Measurements from ENCODE around the gene NELL2.
"Not testable (repeated sequence)": the region's sequence is repeated elsewhere in the genome, so short reads cannot be mapped to it uniquely, and the experiment has no call there.

The NELL2 gene

DNA sequence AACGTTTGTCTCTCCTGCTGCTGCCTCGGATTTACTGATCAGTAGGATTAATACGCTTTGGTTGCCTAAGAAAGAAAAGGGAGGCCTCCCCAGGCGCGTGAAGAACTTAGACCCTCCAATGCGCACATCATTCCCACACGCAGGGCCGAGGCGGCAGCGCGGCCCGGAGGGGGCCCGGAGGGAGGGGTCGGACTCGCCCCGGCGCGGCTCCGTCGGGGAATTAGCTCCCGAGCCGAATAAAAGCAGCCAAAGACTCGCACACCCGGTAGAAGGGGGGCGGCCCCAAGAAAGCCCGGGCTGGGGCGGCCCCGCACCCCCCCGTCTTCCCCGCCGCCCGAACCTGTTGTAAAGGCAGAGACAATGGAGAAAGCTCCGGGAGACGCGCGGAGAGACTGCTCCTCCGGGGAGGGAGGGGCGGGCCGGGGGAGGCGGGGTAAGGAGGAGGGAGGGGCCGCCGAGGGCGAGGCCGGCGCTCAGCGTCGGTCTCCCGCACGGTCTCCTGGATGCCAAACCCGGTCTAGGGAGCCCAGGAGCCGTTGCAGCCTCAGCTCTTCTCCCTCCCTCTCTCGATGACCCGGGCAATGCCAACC lies at the start of gene NELL2:
Gene NELL2, minus strand, starts transcription at position 362 of the 590 bp plus-strand sequence. CDS start 446 bp downstream, outside the sequence.
- DNase-seq: peak; percentile 71

DNA sequence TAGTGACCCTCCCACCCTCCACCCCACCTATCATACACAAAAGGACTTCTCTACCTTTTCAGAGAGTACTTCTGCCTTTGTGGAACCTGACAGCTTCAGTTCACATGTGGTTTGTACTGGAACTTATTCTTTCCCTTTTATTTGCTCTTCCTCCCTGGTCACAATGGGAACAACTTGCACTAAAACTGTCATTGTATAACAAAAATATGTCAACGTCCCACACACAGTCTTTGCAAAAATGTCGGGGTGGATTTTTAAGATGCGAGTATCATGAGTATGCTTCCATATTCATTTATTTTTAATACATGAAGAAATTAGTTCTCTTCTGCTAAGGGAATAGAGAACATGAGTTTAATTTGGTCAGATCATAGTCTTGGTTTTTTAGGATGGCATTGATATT lies 45.6 kb upstream of the NELL2 start:
- DNase-seq: no peak

DNA sequence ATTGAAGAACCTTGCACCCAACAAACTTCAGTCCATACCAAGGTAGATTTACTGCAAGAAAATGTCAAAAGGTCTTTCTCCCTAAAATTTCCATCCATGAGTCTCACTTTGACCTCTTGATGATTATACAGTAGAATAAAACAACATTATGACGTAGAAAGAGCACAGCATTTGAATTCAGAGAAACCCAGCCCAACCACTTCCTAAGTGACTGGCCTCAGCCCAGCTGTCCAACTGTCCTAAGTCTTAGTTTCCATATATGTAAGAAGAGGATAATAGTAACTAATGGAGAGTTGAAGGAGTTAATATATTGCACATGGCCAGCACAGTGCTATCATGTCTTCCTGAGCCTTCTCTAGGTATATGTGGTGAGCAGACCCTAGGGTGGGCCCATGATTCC lies 41.0 kb upstream of the NELL2 start:
- no peak for DNase-seq

DNA sequence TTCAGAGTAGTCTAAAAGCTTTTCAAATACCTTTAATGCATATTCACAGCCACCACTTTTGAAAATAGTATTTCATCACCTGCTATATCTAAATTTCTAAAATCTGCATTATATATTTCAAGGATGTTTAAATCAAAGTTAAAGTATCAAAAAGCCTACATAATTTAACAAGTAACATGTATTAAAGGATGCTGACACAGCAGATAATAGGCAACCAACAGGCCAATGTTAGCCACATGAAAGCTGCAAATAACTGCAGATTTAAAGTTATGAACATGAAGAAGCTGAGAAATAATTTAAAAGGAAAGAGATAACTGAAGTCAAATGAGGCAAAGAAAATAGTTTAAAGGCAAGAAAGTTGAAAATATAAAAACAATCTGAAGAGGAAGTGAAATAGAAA lies 39.8 kb upstream of the NELL2 start:
- DNase-seq: no peak

DNA sequence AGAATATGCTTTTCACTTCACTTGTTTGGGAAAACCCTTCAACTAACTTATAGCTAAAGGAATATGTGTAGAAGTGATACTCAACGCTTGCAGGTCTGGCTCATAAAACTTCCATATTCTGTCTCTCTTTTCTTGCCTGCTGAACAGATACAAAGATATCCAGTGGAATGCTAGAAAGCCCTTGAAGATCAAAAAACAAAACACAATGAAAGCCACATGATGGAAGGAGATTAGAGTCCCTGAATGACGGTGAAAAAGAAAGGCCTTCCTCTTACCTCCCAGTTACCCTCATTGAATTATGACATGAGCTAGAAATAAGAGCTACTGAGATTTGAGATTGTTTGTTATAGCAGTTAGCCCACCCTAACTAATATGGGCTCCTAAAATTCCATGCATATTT lies 28.2 kb upstream of the NELL2 start:
- no peak for DNase-seq

DNA sequence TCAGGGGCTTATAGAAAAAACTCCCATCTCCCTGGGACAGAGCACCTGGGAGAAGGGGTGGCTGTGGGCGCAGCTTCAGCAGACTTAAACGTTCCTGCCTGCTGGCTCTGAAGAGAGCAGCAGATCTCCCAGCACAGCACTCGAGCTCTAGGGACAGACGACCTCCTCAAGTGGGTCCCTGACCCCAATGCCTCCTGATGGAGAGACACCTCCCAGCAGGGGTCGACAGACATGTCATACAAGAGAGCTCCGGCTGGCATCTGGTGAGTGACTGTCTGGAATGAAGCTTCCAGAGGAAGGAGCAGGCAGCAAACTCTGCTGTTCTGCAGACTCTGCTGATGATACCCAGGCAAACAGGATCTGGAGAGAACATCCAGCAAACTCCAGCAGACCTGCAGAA lies 22.0 kb upstream of the NELL2 start:
- DNase-seq: not testable (repeated sequence)

DNA sequence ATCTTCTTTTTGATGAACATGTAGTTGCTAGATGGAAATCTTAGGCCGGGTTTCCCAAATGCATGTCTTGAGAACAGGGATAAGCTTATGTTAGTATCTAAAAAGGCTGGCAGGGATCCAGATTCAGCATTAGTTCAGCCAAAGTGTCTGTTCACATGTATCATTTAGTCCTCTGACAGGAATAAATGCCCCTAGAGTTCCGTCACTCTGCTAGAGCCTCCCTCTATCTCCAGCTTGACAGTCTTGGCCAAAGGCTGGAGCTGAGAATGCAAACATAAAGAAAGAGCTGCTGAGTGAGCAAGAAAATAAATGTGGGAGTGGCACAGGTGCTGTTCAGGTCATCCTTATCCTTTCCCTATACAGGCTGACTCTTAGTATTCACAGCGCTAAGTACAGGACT lies 13.8 kb upstream of the NELL2 start:
- DNase-seq: no peak

DNA sequence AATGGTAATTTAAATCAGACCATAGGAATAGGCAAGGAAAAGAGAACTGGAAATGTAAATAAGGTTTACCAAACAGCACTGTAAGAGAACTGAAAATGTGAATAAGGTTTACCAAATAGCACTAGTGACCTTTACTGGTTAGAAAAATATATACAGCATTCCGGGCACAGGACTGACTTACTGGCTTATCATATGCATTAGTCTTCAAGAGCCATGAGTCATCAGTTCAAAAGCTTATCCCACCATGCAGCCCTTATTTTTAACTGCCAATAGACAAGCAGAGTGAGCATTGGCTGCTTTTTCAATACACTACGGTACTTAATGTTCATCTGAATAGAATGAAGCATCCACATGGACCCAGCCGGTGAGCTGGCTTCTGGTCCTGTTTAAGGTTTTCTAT lies 13.0 kb upstream of the NELL2 start:
- DNase-seq: no peak

DNA sequence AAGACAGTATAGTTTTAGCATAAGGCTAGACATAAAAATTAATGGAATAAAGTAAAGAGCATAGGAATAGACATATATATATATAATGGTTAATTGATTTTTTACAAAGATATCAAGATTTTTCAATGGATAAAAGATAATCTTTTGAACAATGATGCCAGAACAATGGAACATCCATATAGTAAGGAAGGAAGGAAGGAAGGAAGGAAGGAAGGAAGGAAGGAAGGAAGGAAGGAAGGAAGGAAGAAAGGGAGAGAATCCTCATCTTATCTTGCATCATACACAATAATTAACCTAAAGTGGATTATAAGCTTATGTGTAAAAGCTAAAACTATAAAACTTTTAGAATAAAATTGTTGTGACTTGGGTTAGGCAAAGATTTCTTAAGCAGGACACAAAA lies 9.8 kb upstream of the NELL2 start:
- DNase-seq: no peak

DNA sequence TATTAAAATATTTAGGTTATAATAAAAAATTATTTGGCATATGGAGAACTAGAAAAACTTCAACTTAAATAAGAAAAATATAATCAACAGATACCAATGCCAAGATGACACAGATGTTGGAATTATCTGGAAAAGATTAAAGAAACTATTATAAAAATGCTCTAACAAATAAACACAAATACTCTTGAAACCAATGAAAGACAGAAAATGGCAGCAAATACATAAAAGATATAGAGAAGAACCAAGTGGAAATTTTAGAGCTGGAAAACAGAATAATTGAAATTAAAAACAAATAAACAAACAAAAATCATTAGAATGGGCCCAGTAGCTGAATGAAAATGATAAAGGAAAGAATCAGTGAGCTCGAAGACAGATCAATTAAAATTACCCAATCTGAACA lies 5.1 kb upstream of the NELL2 start:
- DNase-seq: no peak

DNA sequence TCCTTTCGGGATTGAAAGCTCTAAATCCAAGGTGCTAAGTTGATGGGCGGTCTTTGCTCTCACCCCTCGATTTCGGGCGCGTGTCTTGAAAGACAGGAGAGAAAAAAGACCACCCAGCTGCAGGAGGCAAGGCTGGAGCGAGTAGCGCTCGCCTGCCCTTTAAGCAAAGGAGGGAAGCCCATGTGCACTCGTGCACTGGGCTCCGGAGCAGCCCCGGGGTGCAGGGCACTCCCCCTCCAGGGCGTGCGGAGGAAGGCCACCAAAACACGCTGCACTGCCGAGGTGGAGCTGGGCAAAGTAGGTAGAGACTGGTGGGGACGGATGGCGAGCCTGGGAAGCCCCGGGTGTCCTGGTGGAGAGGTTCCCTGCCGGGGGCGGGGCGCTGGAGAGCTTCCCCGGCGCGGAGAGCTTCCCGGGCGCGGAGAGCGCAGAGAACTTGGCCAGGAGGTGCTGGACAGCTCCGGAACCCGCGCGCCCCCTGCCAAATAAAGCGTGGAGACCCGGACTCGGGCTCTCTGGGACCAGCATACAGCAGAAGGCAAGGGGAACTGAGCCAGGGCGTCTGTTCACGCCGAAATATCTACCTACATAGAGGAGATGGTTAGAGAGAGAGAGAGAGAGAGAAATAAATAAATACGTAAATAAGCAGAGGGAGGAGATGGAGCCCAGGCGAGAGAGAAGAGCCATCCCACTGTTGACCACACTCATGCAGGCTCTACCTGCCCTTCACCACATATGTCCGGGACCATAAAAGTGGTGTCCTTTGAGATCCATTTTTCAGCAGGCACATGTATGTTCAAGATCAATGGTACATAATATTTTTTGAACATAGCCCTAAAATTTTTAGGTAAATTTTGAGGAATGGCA lies 662 bp upstream of the NELL2 start:
- peak; percentile 36 for DNase-seq

DNA sequence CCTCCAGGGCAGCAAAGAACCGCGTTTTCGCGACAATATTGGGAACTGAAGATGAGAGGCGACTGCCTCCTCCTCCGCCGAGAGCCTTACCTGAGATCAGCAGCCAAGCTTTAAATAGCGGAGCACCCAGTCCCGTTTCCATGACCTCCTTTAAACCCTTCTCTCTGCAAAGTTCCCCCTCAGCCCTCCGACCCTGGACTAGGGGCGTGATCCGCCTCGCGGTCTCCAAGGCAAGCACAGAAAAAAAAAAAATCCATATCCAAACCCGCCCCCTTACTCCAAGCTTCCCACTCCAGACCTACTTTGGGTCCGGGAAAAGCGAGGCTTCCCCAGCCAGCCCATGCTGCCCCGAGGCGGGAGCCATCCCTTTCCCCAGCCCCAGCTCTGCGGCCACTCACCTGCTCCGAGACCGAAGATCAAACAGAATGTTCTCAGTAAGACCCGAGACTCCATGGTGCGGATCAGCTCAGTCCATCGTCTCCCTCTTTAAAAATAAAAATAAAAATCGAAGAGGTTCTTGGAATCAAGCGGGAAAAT lies 630 bp downstream of the NELL2 start:
- DNase-seq: no peak

DNA sequence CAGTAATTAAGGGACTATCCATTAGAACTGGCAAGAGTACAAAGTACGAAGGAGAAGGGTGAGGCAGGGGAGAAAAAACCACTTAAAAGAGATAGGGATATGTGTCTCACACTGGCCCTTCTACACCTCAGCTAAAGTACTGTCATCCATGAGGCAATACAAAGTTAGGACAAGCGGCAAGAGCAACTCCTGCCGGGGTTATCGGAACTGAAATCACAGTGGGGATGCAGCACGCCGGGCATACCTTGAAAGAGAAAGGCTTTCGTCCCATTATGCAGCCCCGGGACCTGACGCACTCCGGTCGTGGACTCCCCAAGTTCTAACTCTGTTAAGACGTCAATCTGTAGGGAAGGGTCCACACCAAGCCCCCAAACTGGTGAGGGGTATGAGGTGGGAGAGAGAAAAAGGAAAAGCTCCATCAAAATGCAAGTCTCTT lies 1.1 kb downstream of the NELL2 start:
- peak; percentile 31 for DNase-seq

DNA sequence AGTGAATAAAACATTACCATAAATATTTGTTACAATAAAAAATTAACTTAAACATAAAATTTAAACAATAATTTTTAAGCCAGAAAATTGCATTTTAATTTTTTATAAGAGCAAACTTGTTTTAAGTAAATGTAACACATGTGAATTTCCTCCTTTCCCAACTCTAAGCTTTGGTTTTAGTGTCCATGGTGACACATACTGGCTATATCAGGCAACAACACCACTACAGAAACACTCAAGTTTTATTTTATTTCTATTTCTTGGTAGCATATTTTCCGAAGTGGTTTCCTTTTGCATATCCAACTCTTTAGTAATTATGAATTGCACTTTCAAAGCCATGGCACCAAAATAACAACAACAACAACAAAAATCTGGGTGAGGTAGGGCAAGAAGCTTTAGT lies 2.2 kb downstream of the NELL2 start:
- DNase-seq: peak; percentile 26

DNA sequence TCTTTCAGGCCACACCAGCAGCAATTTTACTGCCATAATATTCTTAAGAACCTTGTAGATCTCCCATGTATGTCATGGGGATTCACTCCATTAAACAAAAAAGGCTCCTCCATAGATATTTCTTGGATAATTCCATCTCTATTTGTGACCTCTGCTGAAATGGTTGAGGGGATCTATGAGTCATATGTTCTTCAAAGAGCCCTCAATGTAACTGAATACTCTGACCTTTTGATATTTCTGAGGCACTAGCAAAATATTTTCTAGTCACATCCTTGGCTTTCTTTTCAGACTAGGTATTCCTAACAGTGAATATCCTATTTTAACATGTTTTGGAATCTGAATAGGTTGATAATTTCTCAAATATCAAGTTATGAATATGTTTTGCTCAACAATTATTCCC lies 6.6 kb downstream of the NELL2 start:
- DNase-seq: no peak

DNA sequence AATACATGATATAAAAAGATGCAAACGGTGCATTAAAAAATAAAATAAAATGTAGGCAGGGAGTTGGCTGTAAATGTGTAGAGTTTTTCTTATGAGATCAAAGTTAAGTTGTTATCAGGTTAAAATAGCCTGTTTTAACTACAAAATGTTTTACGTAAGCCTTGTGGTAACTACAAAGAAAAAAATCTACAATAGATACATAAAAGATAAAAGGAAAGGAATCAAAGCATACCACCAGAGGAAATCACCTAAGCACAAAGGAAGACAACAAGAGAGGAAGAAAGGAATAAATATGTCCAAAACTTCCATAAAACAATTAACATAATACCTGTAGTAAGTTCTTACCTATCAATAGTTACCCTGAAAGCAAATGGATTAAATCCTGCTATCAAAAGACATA lies 12.2 kb downstream of the NELL2 start:
- DNase-seq: no peak

DNA sequence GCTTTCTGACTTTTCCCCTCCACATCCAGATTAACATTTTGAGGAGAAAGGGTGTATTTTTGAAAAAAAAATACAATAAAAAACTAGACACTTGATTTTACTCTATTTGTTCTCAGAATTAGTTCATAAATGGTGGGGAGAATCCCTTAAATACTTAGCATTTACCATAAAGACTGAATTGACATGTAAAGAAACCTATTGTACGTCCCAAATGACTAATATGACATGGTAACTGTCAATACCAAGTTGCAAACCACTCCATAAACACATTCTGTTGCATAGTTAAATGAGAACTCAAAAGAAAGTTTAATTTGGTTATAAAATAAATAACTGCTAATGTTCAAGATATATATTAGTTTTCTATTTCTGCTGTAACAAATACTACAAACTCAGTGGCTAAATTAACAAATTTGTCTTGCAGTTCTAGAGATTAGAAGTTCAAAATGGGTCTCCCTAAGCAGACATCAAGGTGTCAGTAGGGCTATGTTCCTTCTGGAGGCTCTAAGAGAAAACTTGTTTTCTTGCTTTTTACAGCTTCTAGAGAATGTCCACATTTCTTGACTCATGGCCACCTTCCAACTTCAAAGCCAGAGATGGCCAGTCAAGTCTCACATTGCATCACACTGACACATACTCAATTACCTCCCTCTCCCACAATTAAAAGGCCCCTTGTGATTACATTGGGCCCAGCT lies 16.0 kb downstream of the NELL2 start:
- no peak for DNase-seq

DNA sequence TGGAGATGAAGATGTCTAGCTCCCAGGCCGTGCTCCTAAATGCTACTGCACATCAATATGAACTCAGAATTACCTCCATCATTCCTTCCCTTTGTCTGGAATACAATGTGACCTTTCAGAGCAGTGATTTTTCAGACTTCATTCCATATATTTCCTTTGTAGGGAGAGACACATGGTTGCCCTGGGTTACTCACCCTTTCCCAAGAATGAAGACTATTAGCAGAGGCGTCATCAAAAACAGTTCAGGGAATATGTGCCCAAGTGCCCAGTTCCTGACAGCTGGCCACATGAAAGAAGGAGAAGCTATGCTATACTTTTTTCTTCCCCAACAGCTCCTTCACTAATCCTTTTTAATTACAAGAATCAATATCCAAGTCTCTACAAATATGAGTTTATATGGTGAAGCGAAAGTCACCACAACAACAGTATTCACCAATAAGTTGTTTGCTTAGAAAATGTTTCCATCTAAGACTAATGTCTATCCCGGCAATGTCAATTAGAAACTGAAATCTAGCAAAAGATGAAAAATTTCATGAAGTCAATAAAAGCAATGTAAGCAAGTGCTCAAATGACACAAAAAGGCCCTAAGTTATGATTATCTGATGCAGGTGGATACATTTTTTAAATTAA lies 17.8 kb downstream of the NELL2 start:
- no peak for DNase-seq

DNA sequence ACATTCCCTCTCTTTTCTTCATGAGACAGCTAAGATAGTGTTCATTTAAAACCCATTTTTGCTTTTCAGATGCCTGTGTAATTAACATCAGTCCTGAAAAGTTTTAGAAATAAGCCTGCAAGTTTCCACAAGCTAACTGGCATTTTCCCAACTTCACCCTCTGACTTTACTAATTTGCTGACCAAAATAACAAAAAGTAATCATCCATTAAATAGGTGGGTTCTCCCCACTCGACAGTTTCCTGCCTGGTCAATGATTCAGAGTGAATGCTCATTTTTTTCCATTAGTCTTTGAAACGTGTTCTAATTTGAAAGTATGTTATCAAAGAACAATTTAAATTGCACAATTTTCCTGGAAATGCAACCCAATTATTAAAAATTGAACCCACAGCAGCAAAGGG lies 23.6 kb downstream of the NELL2 start:
- no peak for DNase-seq

DNA sequence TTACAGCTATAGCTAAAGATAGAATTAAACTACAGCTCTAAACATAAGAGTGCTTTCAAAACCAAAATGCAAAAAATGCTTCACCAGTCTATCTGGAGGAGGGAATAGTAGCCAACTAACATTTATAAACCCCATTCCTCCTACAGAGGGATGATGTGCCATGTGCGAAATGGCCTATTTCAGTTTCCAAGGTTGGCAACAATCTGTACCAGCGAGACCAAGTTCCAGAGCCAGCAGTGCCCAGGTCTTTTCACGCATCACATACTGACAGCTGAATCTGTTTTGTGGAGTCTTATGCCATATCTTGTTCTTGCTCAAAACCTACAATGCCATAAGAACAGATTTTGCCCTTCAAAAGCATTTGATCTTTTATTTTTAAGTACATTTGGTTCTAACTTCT lies 24.5 kb downstream of the NELL2 start:
- DNase-seq: no peak

DNA sequence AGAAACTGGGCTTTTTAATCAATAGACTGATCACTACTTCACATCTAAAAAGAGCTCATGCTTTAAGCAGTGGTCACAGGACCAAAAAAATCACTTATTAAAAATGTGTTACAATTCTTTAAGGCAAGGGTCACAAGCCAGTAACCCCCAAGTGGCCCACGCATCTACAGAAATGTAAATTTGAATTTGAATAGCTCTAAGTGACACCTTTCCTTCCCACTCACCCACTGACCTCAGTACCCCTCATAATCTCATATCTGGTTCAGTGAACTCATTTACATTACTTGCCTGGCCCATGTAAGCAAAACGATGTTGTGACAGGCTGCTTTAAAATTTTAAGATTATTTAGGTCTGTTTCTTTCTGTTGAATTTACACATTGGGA lies 27.4 kb downstream of the NELL2 start:
- DNase-seq: no peak

DNA sequence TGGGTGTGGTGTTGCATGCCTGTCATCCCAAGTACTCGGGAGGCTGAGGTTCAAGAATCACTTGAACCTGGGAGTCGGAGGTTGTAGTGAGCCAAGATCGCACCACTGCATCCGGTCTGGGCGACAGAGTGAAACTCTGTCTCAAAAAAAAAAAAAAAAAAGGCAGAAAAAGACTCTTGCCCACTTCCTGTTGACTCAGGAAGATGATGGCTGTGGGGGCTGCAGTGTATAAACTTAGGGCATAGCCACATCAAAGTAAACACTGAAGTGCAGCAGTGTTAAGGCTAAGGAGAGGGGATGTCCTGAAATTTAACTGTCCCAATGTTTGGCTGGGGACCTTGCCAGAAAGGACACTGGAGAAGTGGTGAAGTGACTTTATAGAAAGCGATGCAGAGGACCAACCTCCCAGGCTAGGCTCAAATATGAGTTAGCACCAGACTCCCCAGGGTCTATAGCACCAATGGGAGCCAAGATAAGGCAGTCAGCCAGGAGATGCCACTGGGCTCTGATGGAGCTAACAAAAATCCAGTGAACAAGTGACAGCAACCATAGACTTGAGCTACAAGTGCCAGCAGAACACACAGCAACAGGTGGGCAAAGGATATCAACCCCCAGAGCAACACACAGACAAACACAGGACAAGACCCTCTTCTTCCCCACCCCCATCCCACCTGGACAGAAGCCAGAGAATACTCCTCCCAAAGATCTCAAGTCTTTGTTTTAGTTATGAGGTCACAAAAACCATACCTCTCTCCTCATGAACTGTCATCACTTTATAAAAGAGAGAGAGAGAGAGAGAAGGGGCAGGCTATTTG lies 28.0 kb downstream of the NELL2 start:
- peak; percentile 76 for DNase-seq
